Neural cell (in vitro differentiated cells): ENCODE data around the gene FAF2. TPM values are rescaled to one million over a fixed set of nuclear protein-coding genes. Genes with fewer than 3 reads are reported as not detected.

Experiments used
- H2AFZ ChIP-seq: fragments of 200-600, 300-800 bp; sonication (generic), shearing (Covaris generic); 2 replicates; pipeline ENCODE4 v1.6.0; 2014; ENCODE audit warnings: low read depth, mild to moderate bottlenecking, antibody characterized with exemption, low read length, moderate library complexity
- H3F3A ChIP-seq: fragments of 200-600 bp; shearing (Covaris generic); 2 replicates; pipeline ENCODE4 v1.6.1; 2016; ENCODE audit warnings: mild to moderate bottlenecking, moderate library complexity, mixed read lengths, antibody characterized with exemption, low read length; ENCODE audit not compliant: insufficient read depth, poor library complexity, severe bottlenecking
- H3K27ac ChIP-seq: fragments of 200-600, 300-800 bp; sonication (generic), shearing (Covaris generic); 2 replicates; pipeline ENCODE4 v1.5.1; 2014; ENCODE audit warnings: mild to moderate bottlenecking, low read length, moderate library complexity
- H3K27me3 ChIP-seq: fragments of 300-800, 200-600 bp; sonication (generic), shearing (Covaris generic); 2 replicates; pipeline ENCODE4 v1.6.0; 2014; ENCODE audit warnings: mild to moderate bottlenecking, low read depth, low read length, moderate library complexity; ENCODE audit not compliant: insufficient read depth
- H3K36me3 ChIP-seq: fragments of 300-800, 200-600 bp; sonication (generic), shearing (Covaris generic); 2 replicates; pipeline ENCODE4 v1.5.1; 2014; ENCODE audit warnings: mild to moderate bottlenecking, antibody characterized with exemption, low read length, moderate library complexity; ENCODE audit not compliant: insufficient read depth
- H3K4me2 ChIP-seq: fragments of 300-800, 200-600 bp; sonication (generic), shearing (Covaris generic); 2 replicates; pipeline ENCODE4 v1.6.0; 2014; ENCODE audit warnings: mild to moderate bottlenecking, low read length
- H3K4me3 ChIP-seq: fragments of 300-800, 200-600 bp; sonication (generic), shearing (Covaris generic); 2 replicates; pipeline ENCODE4 v1.5.1; 2014; ENCODE audit warnings: mild to moderate bottlenecking, low read length, moderate library complexity
- H3K79me2 ChIP-seq: fragments of 200-600 bp; shearing (Covaris generic); replicated peaks from 2 replicates; pipeline ENCODE4 v1.6.0; 2014; ENCODE audit warnings: mild to moderate bottlenecking, low read length, moderate library complexity; ENCODE audit not compliant: insufficient read depth
- H3K9ac ChIP-seq: fragments of 300-800, 200-600 bp; sonication (generic), shearing (Covaris generic); 2 replicates; pipeline ENCODE4 v1.6.1; 2016; ENCODE audit warnings: mild to moderate bottlenecking, low read length, mixed read lengths
- H3K9me2 ChIP-seq: fragments of 200-600 bp; shearing (Covaris generic); 2 replicates; pipeline ENCODE4 v1.6.1; 2016; ENCODE audit warnings: mild to moderate bottlenecking, low read length, mixed read lengths; ENCODE audit not compliant: insufficient read depth
- H3K9me3 ChIP-seq: fragments of 200-600, 300-800 bp; sonication (generic), shearing (Covaris generic); 2 replicates; pipeline ENCODE4 v1.6.1; 2016; ENCODE audit warnings: mild to moderate bottlenecking, mixed run types, low read length, moderate library complexity, mixed read lengths
- H4K20me1 ChIP-seq: fragments of 200-600 bp; shearing (Covaris generic); 2 replicates; pipeline ENCODE4 v1.6.1; 2016; ENCODE audit warnings: mild to moderate bottlenecking, mixed run types; ENCODE audit not compliant: insufficient read depth
- EP300 ChIP-seq: fragments of 450-650 bp; conservative IDR thresholded peaks from 2 replicates; pipeline ENCODE4 v1.6.1; 2014; ENCODE audit warnings: antibody characterized with exemption, mild to moderate bottlenecking, moderate library complexity; ENCODE audit not compliant: poor library complexity, severe bottlenecking
- EZH2 ChIP-seq: fragments of 200-600, 300-800 bp; shearing (Covaris generic), sonication (generic); IDR thresholded peaks from 2 replicates; pipeline ENCODE4 v1.6.1; 2014; ENCODE audit warnings: antibody characterized with exemption, low read length, borderline replicate concordance, mild to moderate bottlenecking; ENCODE audit not compliant: insufficient read depth, poor library complexity, severe bottlenecking
- MXI1 ChIP-seq: fragments of 450-650 bp; conservative IDR thresholded peaks from 2 replicates; pipeline ENCODE4 v1.6.1; 2014; ENCODE audit warnings: antibody characterized with exemption, mild to moderate bottlenecking; ENCODE audit not compliant: poor library complexity, severe bottlenecking
- POLR2AphosphoS5 ChIP-seq: IDR thresholded peaks from 2 replicates; pipeline ENCODE4 v1.6.1; 2012
- REST ChIP-seq: IDR thresholded peaks from 2 replicates; pipeline ENCODE4 v1.6.1; 2012; ENCODE audit warnings: borderline replicate concordance
- SMC3 ChIP-seq: fragments of 450-650 bp; conservative IDR thresholded peaks from 2 replicates; pipeline ENCODE4 v1.6.1; 2014; ENCODE audit warnings: antibody characterized with exemption, mild to moderate bottlenecking, moderate library complexity; ENCODE audit not compliant: poor library complexity
- TAF1 ChIP-seq: IDR thresholded peaks from 2 replicates; pipeline ENCODE4 v1.6.1; 2012; ENCODE audit warnings: low read depth
- polyA plus RNA-seq: library from polyadenylated mRNA; depleted of rRNA; stranded (reverse); fragments of >200 nt; gene quantifications from 2 replicates; pipeline ENCODE4 v1.2.3, GENCODE V29; 2014
- TF ChIP-seq, protein P1 (sequence below): fragments of 450-650 bp; IDR thresholded peaks from 2 replicates; pipeline ENCODE4 v1.5.1; 2014; ENCODE audit warnings: antibody characterized with exemption, mild to moderate bottlenecking, moderate library complexity; ENCODE audit not compliant: poor library complexity, severe bottlenecking

The FAF2 gene
- polyA plus RNA-seq, 1 donor from 2014 or later = 30.8 TPM

DNA sequence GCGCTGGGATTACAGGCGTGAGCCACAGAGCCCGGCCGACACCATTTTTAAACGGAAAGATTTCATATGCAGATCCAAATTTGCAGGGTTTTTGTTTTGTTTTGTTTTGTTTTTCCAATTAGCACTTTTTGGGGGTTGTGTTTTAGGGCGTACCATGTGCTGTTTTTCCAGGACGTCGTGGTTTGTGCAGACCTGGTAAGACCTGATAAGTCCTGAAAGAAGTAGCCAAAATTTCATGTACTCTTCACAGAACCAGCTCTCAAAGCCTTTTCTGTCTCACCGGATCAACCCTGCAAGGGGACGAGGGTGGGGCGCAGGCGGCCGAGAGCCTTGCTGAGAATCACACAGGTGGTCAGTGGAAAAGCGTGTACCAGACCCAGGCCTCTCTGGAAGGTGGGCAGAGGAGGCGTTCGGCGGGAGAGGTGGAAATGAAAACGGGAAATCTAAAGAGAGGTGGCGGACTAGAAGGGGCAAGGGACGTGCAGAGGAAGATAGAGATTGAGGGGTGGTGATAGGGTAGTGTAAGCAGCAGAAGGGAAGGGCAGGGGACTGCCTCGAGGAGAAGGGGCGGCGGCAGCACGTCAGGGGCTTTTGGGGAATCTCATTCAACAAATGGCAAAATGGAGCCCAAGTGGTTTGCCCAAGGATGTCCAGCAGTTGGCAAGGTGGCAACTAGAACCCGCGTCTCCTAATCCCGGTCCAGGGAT is 1.1 kb upstream of the FAF2 start:
- Histone ChIP-seq H3K4me3 (peak overlapping the region; percentile 91), H3K27me3 (no peaks in the 10 kb centered on the region), H2AFZ (peak overlapping the region; percentile 87), H3K9ac (peak overlapping the region; percentile 90), H3K4me2 (peak overlapping the region; percentile 80), H3K9me3 (no peaks in the 10 kb centered on the region), H3F3A (peaks cover 4% of the 10 kb centered on the region), H3K9me2 (no peaks in the 10 kb centered on the region), H3K36me3 (no peaks in the 10 kb centered on the region), H3K27ac (peak overlapping the region; percentile 90), H3K79me2 (peaks cover 30% of the 10 kb centered on the region), H4K20me1 (no peaks in the 10 kb centered on the region)
- TF ChIP-seq TAF1 (no peak), MXI1 (peak; percentile 45)

DNA sequence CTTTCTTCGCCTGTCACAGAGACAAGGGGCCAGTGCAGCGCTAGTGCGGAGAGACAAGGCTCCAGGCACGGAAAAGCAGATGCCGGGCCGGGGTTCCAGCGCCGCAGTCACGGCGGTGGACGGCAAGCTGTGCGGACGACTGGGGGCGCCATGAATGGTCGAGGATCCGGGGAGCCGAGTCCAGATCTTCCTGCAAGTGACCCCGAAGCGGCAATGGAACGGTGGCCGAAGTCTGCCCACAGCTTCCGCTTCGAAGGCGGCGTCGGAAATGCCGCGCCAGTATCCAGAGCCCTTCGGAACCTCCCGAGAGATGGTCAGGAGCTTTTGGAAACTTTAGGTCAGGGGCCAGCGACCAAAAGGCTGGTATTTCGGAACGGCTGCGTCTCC is 601 bp upstream of the FAF2 start:
- Histone ChIP-seq H4K20me1 (no peaks in the 10 kb centered on the region), H3F3A (peaks cover 4% of the 10 kb centered on the region), H3K79me2 (peaks cover 34% of the 10 kb centered on the region), H2AFZ (peak overlapping the region; percentile 87), H3K4me2 (peak overlapping the region; percentile 80), H3K27me3 (no peaks in the 10 kb centered on the region), H3K9ac (peak overlapping the region; percentile 90), H3K9me3 (no peaks in the 10 kb centered on the region), H3K36me3 (no peaks in the 10 kb centered on the region), H3K9me2 (no peaks in the 10 kb centered on the region), H3K4me3 (peak overlapping the region; percentile 91), H3K27ac (peak overlapping the region; percentile 90)
- TF ChIP-seq, protein P1, sequence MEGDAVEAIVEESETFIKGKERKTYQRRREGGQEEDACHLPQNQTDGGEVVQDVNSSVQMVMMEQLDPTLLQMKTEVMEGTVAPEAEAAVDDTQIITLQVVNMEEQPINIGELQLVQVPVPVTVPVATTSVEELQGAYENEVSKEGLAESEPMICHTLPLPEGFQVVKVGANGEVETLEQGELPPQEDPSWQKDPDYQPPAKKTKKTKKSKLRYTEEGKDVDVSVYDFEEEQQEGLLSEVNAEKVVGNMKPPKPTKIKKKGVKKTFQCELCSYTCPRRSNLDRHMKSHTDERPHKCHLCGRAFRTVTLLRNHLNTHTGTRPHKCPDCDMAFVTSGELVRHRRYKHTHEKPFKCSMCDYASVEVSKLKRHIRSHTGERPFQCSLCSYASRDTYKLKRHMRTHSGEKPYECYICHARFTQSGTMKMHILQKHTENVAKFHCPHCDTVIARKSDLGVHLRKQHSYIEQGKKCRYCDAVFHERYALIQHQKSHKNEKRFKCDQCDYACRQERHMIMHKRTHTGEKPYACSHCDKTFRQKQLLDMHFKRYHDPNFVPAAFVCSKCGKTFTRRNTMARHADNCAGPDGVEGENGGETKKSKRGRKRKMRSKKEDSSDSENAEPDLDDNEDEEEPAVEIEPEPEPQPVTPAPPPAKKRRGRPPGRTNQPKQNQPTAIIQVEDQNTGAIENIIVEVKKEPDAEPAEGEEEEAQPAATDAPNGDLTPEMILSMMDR = no peak
- peak; percentile 38 for TF ChIP-seq REST
- TF ChIP-seq EP300 = no peak
- TF ChIP-seq POLR2AphosphoS5 = no peak
- TF ChIP-seq EZH2 = no peak
- TF ChIP-seq MXI1 = no peak

- H3K9me2 ChIP-seq = no peaks in the 10 kb centered on the region
- H3K27me3 ChIP-seq = no peaks in the 10 kb centered on the region
- TF ChIP-seq POLR2AphosphoS5 (no peak), SMC3 (no peak), EZH2 (no peak)
- TF ChIP-seq, protein P1 = no peak
- H4K20me1 ChIP-seq = no peaks in the 10 kb centered on the region
- H3K9ac ChIP-seq = no peak overlapping the region
- peaks cover 4% of the 10 kb centered on the region for H3F3A ChIP-seq
- H3K36me3 ChIP-seq = no peaks in the 10 kb centered on the region
- peaks cover 34% of the 10 kb centered on the region for H3K79me2 ChIP-seq
- peak overlapping the region; percentile 38 for H3K4me2 ChIP-seq
- H3K9me3 ChIP-seq = no peaks in the 10 kb centered on the region
- H3K4me3 ChIP-seq = peak overlapping the region; percentile 91
- no peak overlapping the region for H2AFZ ChIP-seq
- H3K27ac ChIP-seq = no peak overlapping the region
Measured at GRCh38 chr5:176450077-176450476, 1.9 kb downstream of the FAF2 start.
